Measurements from ENCODE around the gene SLC7A1.

Gene SLC7A1

DNA sequence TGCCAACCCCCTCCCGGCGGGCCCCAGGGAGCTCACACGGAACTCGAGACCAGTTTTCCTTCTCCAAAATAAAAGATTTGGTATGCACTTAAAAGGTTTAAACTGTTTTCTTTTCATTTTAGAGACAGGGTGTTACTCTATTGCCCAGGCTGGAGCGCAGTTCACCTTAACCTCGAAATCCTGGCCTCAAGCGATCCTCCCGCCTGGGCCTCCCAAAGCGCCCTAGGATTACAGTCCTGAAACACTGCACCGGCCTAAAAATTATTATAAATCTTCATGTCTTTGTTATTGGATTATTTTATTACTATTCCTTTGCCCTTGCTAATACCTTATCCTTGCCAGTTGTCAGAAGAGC is 553 bp upstream of the SLC7A1 start:
- in situ Hi-C loops (cut with MboI; ENCODE audit: low sequenced_read_pairs, unreplicated experiment) = no loop called here
- DNase-seq (ENCODE audit: low spot score) = no peak
- TF ChIP-seq, protein P1, sequence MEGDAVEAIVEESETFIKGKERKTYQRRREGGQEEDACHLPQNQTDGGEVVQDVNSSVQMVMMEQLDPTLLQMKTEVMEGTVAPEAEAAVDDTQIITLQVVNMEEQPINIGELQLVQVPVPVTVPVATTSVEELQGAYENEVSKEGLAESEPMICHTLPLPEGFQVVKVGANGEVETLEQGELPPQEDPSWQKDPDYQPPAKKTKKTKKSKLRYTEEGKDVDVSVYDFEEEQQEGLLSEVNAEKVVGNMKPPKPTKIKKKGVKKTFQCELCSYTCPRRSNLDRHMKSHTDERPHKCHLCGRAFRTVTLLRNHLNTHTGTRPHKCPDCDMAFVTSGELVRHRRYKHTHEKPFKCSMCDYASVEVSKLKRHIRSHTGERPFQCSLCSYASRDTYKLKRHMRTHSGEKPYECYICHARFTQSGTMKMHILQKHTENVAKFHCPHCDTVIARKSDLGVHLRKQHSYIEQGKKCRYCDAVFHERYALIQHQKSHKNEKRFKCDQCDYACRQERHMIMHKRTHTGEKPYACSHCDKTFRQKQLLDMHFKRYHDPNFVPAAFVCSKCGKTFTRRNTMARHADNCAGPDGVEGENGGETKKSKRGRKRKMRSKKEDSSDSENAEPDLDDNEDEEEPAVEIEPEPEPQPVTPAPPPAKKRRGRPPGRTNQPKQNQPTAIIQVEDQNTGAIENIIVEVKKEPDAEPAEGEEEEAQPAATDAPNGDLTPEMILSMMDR (IDR thresholded peaks at IDR 0.05; ENCODE audit: borderline replicate concordance, control extremely low read depth, extremely low read depth, insufficient read depth, missing control alignments) = no peak

DNA sequence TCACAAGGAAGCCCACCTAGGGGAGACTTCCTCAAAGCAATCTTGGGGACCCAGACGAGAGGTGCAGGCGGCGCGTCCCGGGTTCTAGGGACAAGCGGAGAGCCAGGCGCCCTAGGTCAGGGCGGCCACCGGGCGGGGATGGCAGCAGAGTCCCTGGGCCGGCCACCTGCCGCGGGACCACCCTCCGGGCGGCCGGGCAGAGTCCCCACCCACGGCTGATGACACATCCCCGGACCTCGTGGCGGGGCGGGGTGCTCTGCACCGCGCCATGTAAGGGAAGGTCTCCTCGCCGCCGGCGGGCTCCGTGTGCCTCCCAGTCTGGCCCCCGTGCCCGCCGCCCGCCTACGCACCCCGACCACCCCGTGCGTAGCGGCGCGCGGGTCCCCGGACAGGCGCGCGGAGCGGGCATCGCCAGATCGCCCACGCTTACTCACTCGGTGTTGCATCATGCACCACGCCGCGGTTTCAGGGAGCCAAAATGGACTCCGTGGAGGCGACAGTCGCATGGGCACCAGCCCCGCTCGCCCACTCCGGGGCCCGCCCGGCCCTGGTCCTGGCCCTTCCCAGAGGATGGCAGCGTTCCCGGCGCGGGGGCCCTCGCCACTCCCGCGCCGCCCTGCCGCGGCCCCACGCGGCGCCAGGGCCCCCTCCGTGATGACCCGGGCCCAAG is 643 bp downstream of the SLC7A1 start:
- TF ChIP-seq, protein P1 (IDR thresholded peaks at IDR 0.05; ENCODE audit: borderline replicate concordance, control extremely low read depth, extremely low read depth, insufficient read depth, missing control alignments) = no peak
- in situ Hi-C loops (cut with MboI; ENCODE audit: low sequenced_read_pairs, unreplicated experiment) = no loop called here
- DNase-seq (ENCODE audit: low spot score) = peak; percentile 81

DNA sequence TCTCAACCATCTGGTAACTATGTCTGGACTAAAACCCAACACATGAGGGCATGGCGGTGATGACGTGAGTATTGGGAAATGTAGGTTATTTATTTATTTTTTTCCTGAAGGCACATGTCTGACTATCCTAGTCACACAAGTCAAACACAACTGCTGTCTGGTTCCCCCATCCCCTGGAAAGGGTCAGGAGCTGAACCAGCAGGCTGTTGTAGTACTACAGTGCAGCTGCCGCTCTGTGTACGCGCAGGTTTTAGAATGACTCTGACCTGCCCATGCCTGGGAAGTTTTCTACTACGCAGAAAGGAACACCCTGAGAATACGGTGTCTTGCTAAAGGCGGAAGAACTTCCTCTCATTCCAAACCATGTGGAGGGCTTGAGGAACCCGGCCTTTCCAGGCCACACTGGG is 1.2 kb downstream of the SLC7A1 start:
- DNase-seq (ENCODE audit: low spot score) = peak; percentile 67
- in situ Hi-C loops (cut with MboI; ENCODE audit: low sequenced_read_pairs, unreplicated experiment) = no loop called here
- TF ChIP-seq, protein P1 (IDR thresholded peaks at IDR 0.05; ENCODE audit: borderline replicate concordance, control extremely low read depth, extremely low read depth, insufficient read depth, missing control alignments) = no peak

DNA sequence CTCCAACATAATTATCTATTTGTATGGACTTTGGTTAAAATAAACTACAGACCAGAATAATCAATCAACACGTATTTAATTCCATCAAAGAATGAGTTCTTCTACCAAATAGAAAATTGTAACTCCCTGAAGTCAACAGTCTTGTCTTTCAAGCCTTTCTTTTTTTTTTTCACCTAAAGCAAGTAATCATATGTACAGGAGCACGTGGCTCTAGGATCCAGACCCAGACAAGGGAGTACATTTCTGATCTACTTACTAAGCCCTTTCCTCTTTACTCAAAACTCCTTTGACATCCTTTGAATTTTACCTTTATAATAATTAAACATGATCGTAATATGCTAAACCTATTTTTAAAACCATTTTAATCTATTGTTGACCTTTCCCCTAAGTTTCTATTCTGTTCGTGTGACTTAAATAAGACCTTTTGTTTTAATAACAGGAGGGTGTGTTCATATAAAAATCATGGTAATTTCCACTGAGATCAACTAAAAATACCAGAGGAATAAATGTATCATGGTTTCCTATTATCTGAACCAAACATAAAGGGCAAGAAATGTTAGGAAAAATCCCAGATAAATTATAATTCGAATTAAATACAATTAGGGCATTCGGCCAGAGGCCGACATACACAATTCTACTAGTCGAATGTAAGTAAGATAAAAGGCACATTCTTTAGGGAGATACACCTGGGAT is 1.7 kb downstream of the SLC7A1 start:
- no peak for DNase-seq (ENCODE audit: low spot score)
- in situ Hi-C loops (cut with MboI; ENCODE audit: low sequenced_read_pairs, unreplicated experiment) = no loop called here
- TF ChIP-seq, protein P1 (IDR thresholded peaks at IDR 0.05; ENCODE audit: borderline replicate concordance, control extremely low read depth, extremely low read depth, insufficient read depth, missing control alignments) = no peak

DNA sequence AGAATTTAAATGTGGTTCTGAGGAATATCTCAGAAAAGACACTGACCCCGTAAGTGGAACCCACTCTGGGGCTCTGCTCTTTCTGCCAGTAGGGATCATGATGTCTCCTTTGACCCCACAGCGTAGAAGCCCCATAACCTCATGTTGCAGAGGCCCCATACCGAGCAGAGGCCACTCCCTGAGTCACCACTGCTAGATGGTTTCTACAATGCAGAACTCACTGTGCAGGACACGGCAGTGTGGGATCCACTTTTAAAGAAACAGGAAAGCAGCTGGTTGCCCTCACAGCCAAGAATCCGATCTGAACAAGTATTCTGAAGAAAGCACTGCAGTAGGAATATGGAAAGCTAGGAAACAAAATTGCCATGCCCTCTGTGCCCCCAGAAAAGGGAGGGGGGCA is 4.2 kb downstream of the SLC7A1 start:
- no peak for DNase-seq (ENCODE audit: low spot score)
- TF ChIP-seq, protein P1 (IDR thresholded peaks at IDR 0.05; ENCODE audit: borderline replicate concordance, control extremely low read depth, extremely low read depth, insufficient read depth, missing control alignments) = no peak
- in situ Hi-C loops (cut with MboI; ENCODE audit: low sequenced_read_pairs, unreplicated experiment) = no loop called here

DNA sequence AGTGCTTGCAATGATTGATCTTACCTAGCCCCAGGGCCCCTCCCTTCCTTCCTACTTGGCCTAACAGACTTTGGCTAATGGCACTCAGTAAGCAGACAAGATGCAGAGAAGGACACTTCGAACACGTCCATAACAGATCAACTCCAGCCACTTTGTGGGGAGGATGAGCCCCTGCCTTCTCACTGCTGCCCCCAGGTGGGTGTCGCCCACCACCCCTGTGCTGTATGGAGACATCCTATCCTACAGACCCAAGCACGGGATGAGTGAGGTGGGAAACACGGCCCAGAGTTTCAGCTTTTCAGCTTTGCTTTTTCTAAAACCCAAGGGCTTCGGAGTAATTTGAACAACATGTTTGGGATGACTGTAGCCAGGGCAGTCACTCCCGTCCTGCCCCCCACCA is 5.5 kb downstream of the SLC7A1 start:
- TF ChIP-seq, protein P1 (IDR thresholded peaks at IDR 0.05; ENCODE audit: borderline replicate concordance, control extremely low read depth, extremely low read depth, insufficient read depth, missing control alignments) = no peak
- DNase-seq (ENCODE audit: low spot score) = no peak
- in situ Hi-C loops (cut with MboI; ENCODE audit: low sequenced_read_pairs, unreplicated experiment) = no loop called here

All from GM13976 (cell line).